Cardiac muscle cell (in vitro differentiated cells and primary cell): Measurements from ENCODE around the gene ROPN1L. TPM values are rescaled to one million over a fixed set of nuclear protein-coding genes. Genes with fewer than 3 reads are reported as not detected.
"Not testable (repeated sequence)": the region's sequence is repeated elsewhere in the genome, so short reads cannot be mapped to it uniquely, and the experiment has no call there.

Experiments used
- DNase-seq, 2 donors: peaks; one replicate each; pipeline versions ENCODE4 v3.0.0 to v3.0.0-alpha.2; 2010 to 2017; ENCODE audit warnings: low read depth in 1 of 2, low spot score in 1 of 2
- H3K27ac ChIP-seq: fragments of 200-600 bp; sonication (generic); 2 replicates; pipeline ENCODE4 v1.5.1; 2016
- H3K27me3 ChIP-seq: fragments of 200-600 bp; sonication (generic); 2 replicates; pipeline ENCODE4 v1.6.0; 2016; ENCODE audit warnings: control low read depth
- H3K36me3 ChIP-seq: fragments of 200-600 bp; sonication (generic); 2 replicates; pipeline ENCODE4 v1.5.1; 2016; ENCODE audit warnings: control low read depth
- H3K4me1 ChIP-seq: fragments of 200-600 bp; sonication (generic); 2 replicates; pipeline ENCODE4 v1.8.1; 2017; ENCODE audit warnings: low read depth, mild to moderate bottlenecking, mixed run types
- H3K4me3 ChIP-seq: fragments of 200-600 bp; sonication (generic); 2 replicates; pipeline ENCODE4 v1.5.1; 2016; ENCODE audit warnings: mild to moderate bottlenecking
- H3K9me3 ChIP-seq: fragments of 200-600 bp; sonication (generic); 2 replicates; pipeline ENCODE4 v1.5.1; 2017; ENCODE audit warnings: low read depth, mild to moderate bottlenecking, control low read depth
- CTCF ChIP-seq: IDR thresholded peaks from 2 replicates; pipeline ENCODE4 v1.5.1; 2012; ENCODE audit warnings: low read depth, mild to moderate bottlenecking, low read length
- polyA plus RNA-seq: library from polyadenylated mRNA; unstranded; fragments of >200 nt; fragmentation: Nextera tagmentation; extraction: Ambion mirVana; gene quantifications from 2 replicates; pipeline ENCODE4 v1.2.1, GENCODE V29; 2016
- total RNA-seq: library from RNA; depleted of rRNA; stranded (reverse); fragments of >200 nt; gene quantifications from 2 replicates; pipeline ENCODE4 v1.2.3, GENCODE V29; 2016

Gene ROPN1L
- total and polyA plus RNA-seq, 2 experiments from 2014 or later = 1.3 TPM

GRCh38 chr5:10511741-10512640 is 70.3 kb downstream of the ROPN1L start:
- DNase-seq = no peak
- Histone ChIP-seq H3K36me3 (no peaks in the 10 kb centered on the region), H3K4me3 (no peak overlapping the region), H3K4me1 (peaks cover 5% of the 10 kb centered on the region), H3K9me3 (no peaks in the 10 kb centered on the region), H3K27ac (no peak overlapping the region), H3K27me3 (no peaks in the 10 kb centered on the region)
- TF ChIP-seq CTCF = no peak

GRCh38 chr5:10513501-10514442 is 72.1 kb downstream of the ROPN1L start:
- no peak overlapping the region for H3K27ac ChIP-seq
- H3K36me3 ChIP-seq = no peaks in the 10 kb centered on the region
- peak; percentile 32 to 93 for DNase-seq
- no peaks in the 10 kb centered on the region for H3K4me1 ChIP-seq
- H3K27me3 ChIP-seq = no peaks in the 10 kb centered on the region
- no peaks in the 10 kb centered on the region for H3K9me3 ChIP-seq
- no peak for TF ChIP-seq CTCF
- H3K4me3 ChIP-seq = no peak overlapping the region

GRCh38 chr5:10514572-10514971 is 72.9 kb downstream of the ROPN1L start:
- H3K27ac ChIP-seq, DNase-seq, H3K9me3 ChIP-seq, H3K4me1 ChIP-seq, H3K36me3 ChIP-seq, H3K4me3 ChIP-seq, H3K27me3 ChIP-seq: not testable (repeated sequence)

Other genes starting within 250 kb of the ROPN1L start
- 16.6 and 17.2 TPM in 2 replicates for gene ATPSCKMT, start 192.0 kb upstream of the ROPN1L start, total RNA-seq
- gene ATPSCKMT, start 192.0 kb upstream of the ROPN1L start, polyA plus RNA-seq = 4.3 and 9.0 TPM in 2 replicates
- 176 and 231 TPM in 2 replicates for gene CCT5, start 191.6 kb upstream of the ROPN1L start, total RNA-seq
- gene CCT5, start 191.6 kb upstream of the ROPN1L start, polyA plus RNA-seq = 256 and 265 TPM in 2 replicates
- 1.3 TPM in 2 replicates for gene CMBL, start 134.0 kb upstream of the ROPN1L start, total RNA-seq
- gene CMBL, start 134.0 kb upstream of the ROPN1L start, polyA plus RNA-seq = 3.9 and 10.9 TPM in 2 replicates
- 54.8 and 75.1 TPM in 2 replicates for gene MARCHF6, start 88.2 kb upstream of the ROPN1L start, total RNA-seq
- 56.8 and 120 TPM in 2 replicates for gene MARCHF6, start 88.2 kb upstream of the ROPN1L start, polyA plus RNA-seq
- 6.4 and 14.8 TPM in 2 replicates for gene ANKRD33B, start 122.2 kb downstream of the ROPN1L start, total RNA-seq
- gene ANKRD33B, start 122.2 kb downstream of the ROPN1L start, polyA plus RNA-seq = 5.7 and 11.8 TPM in 2 replicates